Osteocyte (in vitro differentiated cells): ENCODE measurements around the gene YIPF5. TPM values are rescaled to one million over a fixed set of nuclear protein-coding genes. Genes with fewer than 3 reads are reported as not detected.

Experiments used
- DNase-seq: peaks from one replicate; pipeline ENCODE4 v3.0.0; 2021; ENCODE audit warnings: mixed read lengths; ENCODE audit not compliant: unreplicated experiment; ENCODE audit errors: extremely low spot score
- H3K27ac Mint-ChIP-seq: one replicate; pipeline ENCODE4 v1.8.0; 2021; ENCODE audit warnings: mild to moderate bottlenecking, mixed read lengths; ENCODE audit not compliant: unreplicated experiment
- H3K27me3 Mint-ChIP-seq: one replicate; pipeline ENCODE4 v1.8.0; 2021; ENCODE audit warnings: mixed read lengths; ENCODE audit not compliant: unreplicated experiment
- H3K36me3 Mint-ChIP-seq: one replicate; pipeline ENCODE4 v1.8.0; 2021; ENCODE audit warnings: mixed read lengths; ENCODE audit not compliant: unreplicated experiment
- H3K4me1 Mint-ChIP-seq: one replicate; pipeline ENCODE4 v1.8.0; 2021; ENCODE audit warnings: mixed read lengths; ENCODE audit not compliant: unreplicated experiment
- H3K4me3 Mint-ChIP-seq: one replicate; pipeline ENCODE4 v1.8.0; 2021; ENCODE audit warnings: mild to moderate bottlenecking, moderate library complexity, mixed read lengths; ENCODE audit not compliant: unreplicated experiment
- H3K9me3 Mint-ChIP-seq: one replicate; pipeline ENCODE4 v1.8.0; 2021; ENCODE audit warnings: mixed read lengths; ENCODE audit not compliant: unreplicated experiment
- CTCF ChIP-seq: fragments of 200-600 bp; sonication (generic); IDR thresholded peaks from 2 replicates; pipeline ENCODE4 v1.5.0; 2021; ENCODE audit warnings: antibody characterized with exemption, mild to moderate bottlenecking, moderate library complexity
- total RNA-seq: library from RNA; stranded (reverse); gene quantifications from 2 replicates; pipeline ENCODE4 v1.2.1, GENCODE V29; 2021

YIPF5 gene
- total RNA-seq, 1 donor from 2014 or later: 79.2 TPM

GRCh38 chr5:144122081-144122480 is 48.4 kb downstream of the YIPF5 start:
- Mint-ChIP-seq H3K4me1 (peaks cover 5% of the 10 kb centered on the region), H3K4me3 (no peak overlapping the region), H3K27ac (no peak overlapping the region), H3K9me3 (peaks cover 11% of the 10 kb centered on the region), H3K27me3 (no peaks in the 10 kb centered on the region), H3K36me3 (no peaks in the 10 kb centered on the region)
- no peak for DNase-seq
- no peak for TF ChIP-seq CTCF

- no peaks in the 10 kb centered on the region for H3K36me3 Mint-ChIP-seq
- no peaks in the 10 kb centered on the region for H3K27me3 Mint-ChIP-seq
- H3K9me3 Mint-ChIP-seq: peaks cover 11% of the 10 kb centered on the region
- H3K4me3 Mint-ChIP-seq: no peak overlapping the region
- no peak for TF ChIP-seq CTCF
- no peak overlapping the region for H3K27ac Mint-ChIP-seq
- peaks cover 5% of the 10 kb centered on the region for H3K4me1 Mint-ChIP-seq
- no peak for DNase-seq
Measured at GRCh38 chr5:144121577-144121976, 48.9 kb downstream of the YIPF5 start.

- Mint-ChIP-seq H3K9me3 (peaks cover 11% of the 10 kb centered on the region), H3K4me1 (peaks cover 5% of the 10 kb centered on the region), H3K36me3 (no peaks in the 10 kb centered on the region), H3K27ac (no peak overlapping the region), H3K4me3 (no peak overlapping the region), H3K27me3 (no peaks in the 10 kb centered on the region)
- no peak for TF ChIP-seq CTCF
- DNase-seq: no peak
Measured at GRCh38 chr5:144120661-144121180, 49.7 kb downstream of the YIPF5 start.

- no peak for DNase-seq
- Mint-ChIP-seq H3K4me3 (no peak overlapping the region), H3K36me3 (no peaks in the 10 kb centered on the region), H3K27ac (no peak overlapping the region), H3K4me1 (no peaks in the 10 kb centered on the region), H3K9me3 (peaks cover 11% of the 10 kb centered on the region), H3K27me3 (peaks cover 2% of the 10 kb centered on the region)
- no peak for TF ChIP-seq CTCF
Measured at GRCh38 chr5:144117412-144117811, 53.0 kb downstream of the YIPF5 start.

GRCh38 chr5:144114571-144114970 is 55.9 kb downstream of the YIPF5 start:
- Mint-ChIP-seq H3K27me3 (peaks cover 11% of the 10 kb centered on the region), H3K9me3 (peaks cover 11% of the 10 kb centered on the region)
- TF ChIP-seq CTCF: no peak

More at GRCh38 chr5:144114571-144114970, 55.9 kb downstream of the YIPF5 start:
- Mint-ChIP-seq H3K36me3 (peaks cover 2% of the 10 kb centered on the region), H3K27ac (no peak overlapping the region), H3K4me3 (no peak overlapping the region), H3K4me1 (no peaks in the 10 kb centered on the region)
- no peak for DNase-seq

Other genes with a start within 250 kb of the YIPF5 start
- gene KCTD16, start 214 bp upstream of the YIPF5 start, total RNA-seq: 0.37 and 0.51 TPM in 2 replicates